Heart left ventricle (tissue), 13 donors: ENCODE results near the gene C1QTNF4.

Experiments used
- CTCF ChIP-seq, 12 donors: fragments of 200-600 bp; sonication (generic) in 4 of 12; IDR thresholded peaks; one replicate each; pipeline versions ENCODE4 v1.5.0 to v1.8.0; 2018 to 2022; ENCODE audit warnings: antibody characterized with exemption in 12 of 12, mild to moderate bottlenecking in 5 of 12
- POLR2A ChIP-seq, 2 donors: fragments of 450-650 bp; IDR thresholded peaks; one replicate each; pipeline ENCODE4 v1.6.1; 2017; ENCODE audit warnings: antibody characterized with exemption in 2 of 2, mild to moderate bottlenecking in 2 of 2, moderate library complexity in 2 of 2
- donor health status: ischemic (EF 13 %, LVEDD 7.1; RV severe dilation, severe dysfunction).
- donor health status: DM: no; HTN: yes; CAD: no.
- donor health status: DM: no; HTN: no; CAD: no.
- donor health status: ischemic (EF 25% LVEDD 6.9; RV normal size, moderate dysfunction).
- donor health status: ischemic (EF 25% LVEDD 5.7; RV mildly dilated, moderate dysfunction).
- donor health status: ischemic (EF 35%, LVEDD 5.7; RV mildly dilated, moderate dysfunction).
- donor health status: nonischemic (EF 11% LVEDD 7.7; RV severe dilation, severe dysfunction).
- donor health status: DM: yes; HTN: yes; CAD: no.
- donor health status: PGD.
- donor health status: ischemic (EF 29% LVEDD 5.4; RV normal size, mild dysfunction).
- donor health status: nonischemic (EF 23%, LVEDD 6.1; RV moderate dilation, normal function).

GRCh38 chr11:47589977-47590861 is 4.0 kb downstream of the C1QTNF4 start:
- no peak for TF ChIP-seq CTCF (IDR thresholded peaks at IDR 0.05)
- TF ChIP-seq POLR2A (IDR thresholded peaks at IDR 0.05): no peak
